ENCODE results near the gene DNAH11. TPM values are rescaled to one million over a fixed set of nuclear protein-coding genes. Genes with fewer than 3 reads are reported as not detected.
"Not testable (repeated sequence)": the region's sequence is repeated elsewhere in the genome, so short reads cannot be mapped to it uniquely, and the experiment has no call there.

Gene DNAH11
- polyA plus RNA-seq, 3 donors: under 0.01 to 0.30 (median 0.10) TPM

DNA sequence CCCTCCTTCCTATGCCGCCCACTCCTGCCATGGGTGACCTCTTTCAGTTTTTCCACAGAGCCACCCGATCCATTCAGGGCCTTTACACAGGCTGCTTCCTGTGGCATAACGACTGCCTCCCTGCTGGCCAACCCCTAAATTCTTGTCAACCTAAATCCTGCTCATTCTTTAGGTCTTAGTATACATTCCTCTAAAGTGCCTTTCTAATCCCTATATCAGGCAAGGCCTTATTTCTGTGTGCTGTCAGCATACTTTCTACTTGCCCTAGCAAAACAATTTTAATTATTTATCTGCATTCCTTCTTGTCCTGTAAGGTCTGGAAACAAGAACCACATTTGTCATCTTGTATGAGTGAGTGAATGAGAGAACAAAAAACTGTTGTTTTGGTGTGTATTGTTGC lies 132.4 kb downstream of the DNAH11 start:
- no peak overlapping the region for H3K27ac ChIP-seq (ENCODE audit: low read depth, low read length)
- WGBS, 3 donors: 59 to 70% (median 64%) methylated on average over 3 of the region's 3 CpGs

GRCh38 chr7:21690705-21691104 lies 147.9 kb downstream of the DNAH11 start:
- WGBS, 3 donors: 61 to 64% (median 62%) methylated on average over 5 of the region's 5 CpGs
- H3K27ac ChIP-seq (ENCODE audit: low read depth, low read length): no peak overlapping the region

DNA sequence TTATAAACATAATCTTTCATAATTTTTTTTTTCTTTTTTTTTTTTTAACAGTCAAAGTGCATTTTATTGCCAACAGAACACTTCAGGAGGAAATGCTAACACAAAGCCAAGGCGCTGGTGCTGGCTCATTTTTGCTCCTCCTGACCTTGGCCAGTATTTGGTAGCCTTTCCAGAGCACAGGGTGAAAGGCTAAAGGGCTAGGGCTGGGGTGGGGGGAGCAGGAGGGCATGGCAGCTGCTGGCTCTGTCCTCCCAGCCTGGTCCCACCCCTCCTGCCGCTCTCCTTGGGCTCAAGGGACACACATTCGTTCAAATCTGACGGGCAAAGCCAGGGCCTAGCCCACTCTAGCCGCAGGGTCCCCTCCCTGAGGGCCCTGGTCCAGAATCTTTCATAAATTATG lies 148.3 kb downstream of the DNAH11 start:
- 51 to 76% (median 69%) methylated on average over 3 to 4 of the region's 5 CpGs for WGBS, 3 donors

GRCh38 chr7:21700587-21700986 lies 157.7 kb downstream of the DNAH11 start:
- 45 to 83% (median 78%) methylated on average over 1 of the region's 1 CpG for WGBS, 3 donors
- H3K27ac ChIP-seq (ENCODE audit: low read depth, low read length): not testable (repeated sequence)

More for the DNA sequence above, 148.3 kb downstream of the DNAH11 start:
- H3K27ac ChIP-seq (ENCODE audit: low read depth, low read length): not testable (repeated sequence)

- 72 to 85% (median 84%) methylated on average over 3 of the region's 3 CpGs for WGBS, 3 donors
- no peak overlapping the region for H3K27ac ChIP-seq (ENCODE audit: low read depth, low read length)
Observed at GRCh38 chr7:21702303-21702702, 159.5 kb downstream of the DNAH11 start.

GRCh38 chr7:21704359-21704758 lies 161.5 kb downstream of the DNAH11 start:
- WGBS, 3 donors: 55 to 62% (median 60%) methylated on average over 4 of the region's 4 CpGs
- H3K27ac ChIP-seq (ENCODE audit: low read depth, low read length): no peak overlapping the region

DNA sequence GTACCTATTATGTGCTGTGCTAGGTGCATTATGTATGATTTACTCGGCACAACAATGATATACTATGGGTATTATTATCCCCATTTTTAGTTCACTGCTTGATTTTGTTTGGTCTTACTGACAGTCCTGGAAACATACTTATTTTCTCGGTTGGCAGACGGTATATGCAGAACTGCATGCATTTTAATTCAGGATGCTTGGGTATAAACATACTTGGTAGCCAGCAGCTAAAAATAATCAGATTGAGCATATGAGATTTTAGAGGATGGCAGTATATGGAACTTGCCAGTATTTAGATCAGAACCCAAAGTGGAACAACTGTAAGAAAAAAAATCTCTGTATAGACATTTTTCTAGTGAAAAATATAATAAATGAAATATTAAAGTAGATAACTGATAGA lies 163.3 kb downstream of the DNAH11 start:
- WGBS, 3 donors: 83 to 90% (median 90%) methylated on average over 3 of the region's 3 CpGs
- no peak overlapping the region for H3K27ac ChIP-seq (ENCODE audit: low read depth, low read length)

DNA sequence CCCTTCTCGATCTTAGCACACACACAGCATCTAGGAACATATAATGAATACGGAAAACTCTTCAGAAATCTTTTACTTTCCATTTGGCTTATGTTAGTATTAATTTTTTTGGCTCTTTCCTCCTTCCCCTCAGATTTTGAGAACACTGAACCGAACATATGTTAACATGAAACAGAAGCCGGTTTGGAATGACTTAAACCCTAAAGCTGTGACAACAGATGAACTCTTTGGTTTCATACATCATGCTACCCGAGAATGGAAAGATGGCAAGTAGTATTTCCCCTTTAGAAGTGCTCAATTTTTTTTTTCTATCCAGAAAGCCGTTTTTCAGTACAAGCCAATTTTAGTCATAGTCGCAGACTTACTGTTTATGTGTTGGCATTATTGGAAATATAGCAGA lies 164.7 kb downstream of the DNAH11 start:
- no peak overlapping the region for H3K27ac ChIP-seq (ENCODE audit: low read depth, low read length)
- WGBS, 3 donors: 72 to 83% (median 82%) methylated on average over 7 of the region's 7 CpGs

DNA sequence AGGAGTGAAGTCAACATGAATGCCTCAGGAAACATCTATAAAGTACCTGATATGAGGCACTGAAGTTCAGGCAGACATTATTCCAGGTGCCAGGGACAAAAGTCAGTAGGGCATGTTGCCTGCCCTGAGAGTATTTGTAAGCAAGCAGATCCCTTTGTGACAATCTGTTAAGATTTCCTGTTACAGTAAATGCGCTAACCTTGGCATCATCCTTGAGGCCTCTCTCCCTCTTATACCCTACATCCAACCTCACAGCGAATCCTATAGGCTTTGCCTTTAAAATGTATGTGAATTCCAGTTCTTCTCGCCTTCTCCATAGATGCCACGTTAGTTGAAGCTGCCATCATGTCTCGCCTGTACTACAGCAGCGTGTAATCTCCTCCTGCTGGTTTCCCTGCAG lies 165.3 kb downstream of the DNAH11 start:
- WGBS, 3 donors: 85 to 87% (median 87%) methylated on average over 6 of the region's 6 CpGs
- no peak overlapping the region for H3K27ac ChIP-seq (ENCODE audit: low read depth, low read length)

DNA sequence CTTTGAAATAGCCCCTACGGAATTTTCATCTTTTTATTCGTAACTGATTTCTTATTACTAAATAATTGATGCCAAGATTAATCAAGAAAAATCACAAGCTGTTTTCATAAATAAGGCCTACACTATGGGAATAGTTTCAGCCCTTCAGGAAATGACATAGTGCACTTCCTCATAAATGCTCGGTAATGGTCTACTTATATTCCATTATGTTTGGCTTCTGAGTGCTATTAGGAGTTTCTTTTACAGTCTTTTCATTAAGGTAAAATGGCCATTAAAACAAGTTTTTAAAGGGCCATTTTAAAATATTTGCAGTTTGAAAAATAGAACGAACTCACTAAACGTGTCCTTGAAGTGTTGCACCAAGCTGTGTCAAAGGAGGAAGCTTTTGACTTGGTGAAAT lies 174.5 kb downstream of the DNAH11 start:
- H3K27ac ChIP-seq (ENCODE audit: low read depth, low read length): no peak overlapping the region
- 73 to 83% (median 82%) methylated on average over 5 of the region's 5 CpGs for WGBS, 3 donors

- H3K27ac ChIP-seq (ENCODE audit: low read depth, low read length): no peak overlapping the region
Observed at GRCh38 chr7:21718391-21718790, 175.6 kb downstream of the DNAH11 start.

- WGBS, 3 donors: 80 to 86% (median 81%) methylated on average over 10 of the region's 10 CpGs
- H3K27ac ChIP-seq (ENCODE audit: low read depth, low read length): no peak overlapping the region
Observed at GRCh38 chr7:21719846-21720245, 177.0 kb downstream of the DNAH11 start.

DNA sequence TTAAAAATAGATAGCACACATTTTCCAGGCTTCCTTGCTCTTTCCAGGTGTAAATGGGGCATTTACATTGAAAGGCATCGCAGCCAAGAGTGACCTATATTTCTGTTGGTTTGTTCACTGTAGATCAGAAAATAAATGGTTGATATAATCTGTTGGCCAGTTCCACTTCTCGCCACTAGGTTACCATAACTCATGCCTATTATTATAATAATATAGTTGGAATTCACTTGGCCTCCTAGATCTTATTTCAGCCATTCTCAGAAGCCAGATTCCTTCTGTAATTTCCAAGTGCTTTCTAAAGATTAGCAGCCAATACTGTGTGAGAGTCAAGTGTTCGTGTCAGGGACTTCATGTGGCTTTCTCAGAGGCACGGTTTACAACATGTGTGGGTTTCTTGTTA lies 179.5 kb downstream of the DNAH11 start:
- no peak overlapping the region for H3K27ac ChIP-seq (ENCODE audit: low read depth, low read length)
- WGBS, 3 donors: 84 to 89% (median 88%) methylated on average over 4 of the region's 4 CpGs

DNA sequence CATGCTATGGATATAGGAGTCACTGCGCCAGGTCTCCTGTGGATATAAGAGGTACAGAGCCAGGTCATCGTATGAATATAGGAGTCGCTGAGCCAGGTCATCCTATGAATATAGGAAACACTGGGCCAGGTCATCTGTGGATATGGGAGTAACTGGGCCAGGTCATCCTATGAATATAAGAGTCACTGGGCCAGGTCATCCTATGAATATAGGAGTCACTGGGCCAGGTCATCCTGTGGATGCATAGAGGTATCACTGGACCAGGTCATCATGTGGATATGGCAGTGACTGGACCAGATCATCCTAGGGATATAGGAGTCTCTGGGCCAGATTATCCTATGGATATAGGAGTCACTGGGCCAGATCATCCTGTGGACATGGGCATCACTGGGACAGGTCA lies 181.7 kb downstream of the DNAH11 start:
- 62 to 84% (median 79%) methylated on average over 3 of the region's 3 CpGs for WGBS, 3 donors
- H3K27ac ChIP-seq (ENCODE audit: low read depth, low read length): no peak overlapping the region

- WGBS, 3 donors: 91 to 95% (median 95%) methylated on average over 2 of the region's 2 CpGs
- no peak overlapping the region for H3K27ac ChIP-seq (ENCODE audit: low read depth, low read length)
Observed at GRCh38 chr7:21730399-21730798, 187.6 kb downstream of the DNAH11 start.

GRCh38 chr7:21731977-21732376 lies 189.1 kb downstream of the DNAH11 start:
- 74 to 83% (median 79%) methylated on average over 3 of the region's 3 CpGs for WGBS, 3 donors

GRCh38 chr7:21732956-21733355 lies 190.1 kb downstream of the DNAH11 start:
- WGBS, 3 donors: 68 to 86% (median 74%) methylated on average over 6 of the region's 6 CpGs
- not testable (repeated sequence) for H3K27ac ChIP-seq (ENCODE audit: low read depth, low read length)

More at GRCh38 chr7:21731977-21732376, 189.1 kb downstream of the DNAH11 start:
- H3K27ac ChIP-seq (ENCODE audit: low read depth, low read length): no peak overlapping the region

GRCh38 chr7:21733837-21734236 lies 191.0 kb downstream of the DNAH11 start:
- no peak overlapping the region for H3K27ac ChIP-seq (ENCODE audit: low read depth, low read length)
- WGBS, 3 donors: 66 to 77% (median 77%) methylated on average over 5 of the region's 5 CpGs

DNA sequence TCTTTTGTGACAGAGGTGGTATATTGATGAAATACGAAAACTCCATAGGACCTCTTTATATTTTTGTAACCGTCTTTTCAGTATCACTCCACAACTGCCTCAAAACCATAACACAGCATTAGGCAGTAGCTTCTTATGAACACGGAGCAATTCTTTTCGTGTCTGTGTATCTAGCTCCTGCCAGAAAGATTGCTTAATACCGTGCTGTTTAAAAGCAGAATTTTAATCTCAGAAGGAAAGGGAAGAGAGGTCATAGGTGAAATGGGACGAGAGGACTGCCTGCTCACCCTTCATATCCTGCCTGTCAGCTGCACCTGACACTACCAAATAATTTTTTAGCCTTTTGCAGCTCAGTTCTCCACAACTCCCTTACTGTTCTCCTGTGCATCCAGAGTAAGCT lies 200.7 kb downstream of the DNAH11 start:
- WGBS, 3 donors: 50 to 58% (median 54%) methylated on average over 6 of the region's 6 CpGs
- no peak overlapping the region for H3K27ac ChIP-seq (ENCODE audit: low read depth, low read length)

DNA sequence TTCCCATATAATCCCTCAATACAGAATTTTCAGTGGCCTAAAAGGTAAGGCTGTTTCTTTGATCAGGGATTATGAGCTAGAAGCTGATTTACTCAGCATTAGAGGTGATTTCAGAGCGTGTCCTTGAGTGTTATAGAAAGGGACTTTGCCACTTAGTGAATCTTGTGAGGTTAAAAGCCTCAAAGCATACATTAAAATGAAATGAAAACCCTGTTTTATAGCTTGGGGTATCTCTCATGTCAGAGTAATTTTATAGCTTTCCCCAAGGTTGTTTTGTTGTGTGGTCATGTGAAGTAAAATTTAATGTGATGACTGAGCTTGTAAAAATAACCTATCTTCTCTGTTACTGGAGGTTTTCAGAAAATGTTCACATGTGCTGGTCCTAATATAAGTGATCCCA lies 204.1 kb downstream of the DNAH11 start:
- 78 to 89% (median 87%) methylated on average over 1 of the region's 1 CpG for WGBS, 3 donors

GRCh38 chr7:21747806-21748205 lies 205.0 kb downstream of the DNAH11 start:
- no peak overlapping the region for H3K27ac ChIP-seq (ENCODE audit: low read depth, low read length)
- 75 to 78% (median 78%) methylated on average over 2 of the region's 2 CpGs for WGBS, 3 donors

More for the DNA sequence above, 204.1 kb downstream of the DNAH11 start:
- no peak overlapping the region for H3K27ac ChIP-seq (ENCODE audit: low read depth, low read length)

All from adipose tissue (tissue), 3 donors.